SK-N-SH (cell line): ENCODE results near the gene SLC45A1. TPM values are rescaled to one million over a fixed set of nuclear protein-coding genes. Genes with fewer than 3 reads are reported as not detected.

Experiments
- CTCF ChIA-PET: fragments of 300-600, 350-600 bp; formaldehyde crosslinking; extraction: SDS; loops from one replicate; lab custom pipeline; 2021; lab: Yijun Ruan, JAX
- POLR2A ChIA-PET: fragments of 350-600 bp; sonication (Branson Sonifier 250); formaldehyde crosslinking; extraction: SDS; loops from one replicate; lab custom pipeline; 2020; ENCODE audit warnings: antibody characterized with exemption, inconsistent platforms; lab: Yijun Ruan, JAX
- DNase-seq: peaks from one replicate; pipeline ENCODE4 v3.0.0; 2012
- H2AFZ ChIP-seq: fragments of 200-600 bp; sonication (generic); 2 replicates; pipeline ENCODE4 v1.8.1; 2016; ENCODE audit warnings: antibody characterized with exemption, mild to moderate bottlenecking, low read depth
- H3F3A ChIP-seq: fragments of 200-600 bp; sonication (generic); replicated peaks from 2 replicates; pipeline ENCODE3; 2016; ENCODE audit warnings: antibody characterized with exemption, mild to moderate bottlenecking; ENCODE audit not compliant: insufficient read depth
- H3K27ac ChIP-seq, 2 experiments: fragments of 200-500 bp in 1 of 2; fragments of 200-600 bp in 1 of 2; sonication (Bioruptor generic) in 1 of 2; sonication (generic), shearing (Covaris generic) in 1 of 2; 2 replicates each; pipeline versions ENCODE4 v1.5.1 to v1.6.1; 2014 to 2016; ENCODE audit warnings: low read depth in 2 of 2, inconsistent platforms in 1 of 2, low read length in 1 of 2, mild to moderate bottlenecking in 1 of 2, mixed read lengths in 1 of 2
- H3K27me3 ChIP-seq: fragments of 200-600 bp; sonication (generic), shearing (Covaris generic); 2 replicates; pipeline ENCODE4 v1.6.1; 2016; ENCODE audit warnings: mixed run types; ENCODE audit not compliant: insufficient read depth
- H3K36me3 ChIP-seq, 2 experiments: fragments of 200-500 bp in 1 of 2; fragments of 200-600 bp in 1 of 2; sonication (Bioruptor generic) in 1 of 2; sonication (generic) in 1 of 2; replicated peaks in 1 of 2; 2 replicates each; pipeline versions ENCODE3 to v1.5.1; 2014 to 2016; ENCODE audit warnings: low read length in 1 of 2, mild to moderate bottlenecking in 1 of 2; ENCODE audit not compliant: insufficient read depth in 2 of 2, control insufficient read depth in 1 of 2
- H3K4me1 ChIP-seq, 2 experiments: fragments of 200-500 bp in 1 of 2; fragments of 200-600 bp in 1 of 2; sonication (Bioruptor generic) in 1 of 2; sonication (generic), shearing (Covaris generic) in 1 of 2; 2 replicates each; pipeline versions ENCODE4 v1.5.1 to v1.6.1; 2014 to 2016; ENCODE audit warnings: low read depth in 1 of 2, low read length in 1 of 2, mixed run types in 1 of 2; ENCODE audit not compliant: insufficient read depth in 2 of 2, control insufficient read depth in 1 of 2
- H3K4me2 ChIP-seq: fragments of 200-600 bp; sonication (generic), shearing (Covaris generic); 2 replicates; pipeline ENCODE4 v1.6.1; 2017; ENCODE audit warnings: mixed run types
- H3K4me3 ChIP-seq, 2 experiments: fragments of 200-500 bp in 1 of 2; fragments of 200-600 bp in 1 of 2; sonication (Bioruptor generic) in 1 of 2; sonication (generic), shearing (Covaris generic) in 1 of 2; 2 replicates each; pipeline versions ENCODE4 v1.5.1 to v1.8.1; 2014 to 2016; ENCODE audit warnings: low read depth in 2 of 2, inconsistent platforms in 1 of 2, low read length in 1 of 2, mild to moderate bottlenecking in 1 of 2, mixed read lengths in 1 of 2, moderate library complexity in 1 of 2
- H3K79me2 ChIP-seq: fragments of 200-600 bp; sonication (generic); 2 replicates; pipeline ENCODE4 v1.8.1; 2017; ENCODE audit warnings: mild to moderate bottlenecking; ENCODE audit not compliant: insufficient read depth
- H3K9ac ChIP-seq: fragments of 200-600 bp; sonication (generic); 2 replicates; pipeline ENCODE4 v1.6.1; 2017; ENCODE audit warnings: mixed run types
- H3K9me2 ChIP-seq: fragments of 200-600 bp; sonication (generic); 2 replicates; pipeline ENCODE4 v1.6.1; 2017; ENCODE audit warnings: mixed run types
- H3K9me3 ChIP-seq: fragments of 200-600 bp; sonication (generic); 2 replicates; pipeline ENCODE4 v1.6.1; 2017; ENCODE audit warnings: mixed run types, mild to moderate bottlenecking, moderate library complexity
- H4K20me1 ChIP-seq: fragments of 200-600 bp; sonication (generic); 2 replicates; pipeline ENCODE4 v1.6.1; 2017; ENCODE audit warnings: mild to moderate bottlenecking, mixed run types; ENCODE audit not compliant: insufficient read depth
- EP300 ChIP-seq, 2 experiments: IDR thresholded peaks; 2 replicates each; pipeline versions ENCODE4 v1.4.0 to v1.6.1; 2012; ENCODE audit warnings: borderline replicate concordance in 1 of 2, low read depth in 1 of 2, low read length in 1 of 2
- EZH2phosphoT487 ChIP-seq: fragments of 200-600 bp; sonication (generic); IDR thresholded peaks from 2 replicates; pipeline ENCODE4 v1.6.1; 2017; ENCODE audit warnings: low read depth, mixed run types, mild to moderate bottlenecking, antibody characterized with exemption, moderate library complexity, borderline replicate concordance
- FOSL2 ChIP-seq: IDR thresholded peaks from 2 replicates; pipeline ENCODE4 v1.4.0; 2012; ENCODE audit warnings: low read depth, mild to moderate bottlenecking, moderate library complexity, borderline replicate concordance
- FOXJ3 ChIP-seq: sonication (generic); formaldehyde crosslinking; IDR thresholded peaks from 2 replicates; pipeline ENCODE4 v1.5.1; 2020; ENCODE audit warnings: mild to moderate bottlenecking, missing genetic modification reagents
- FOXM1 ChIP-seq: IDR thresholded peaks from 2 replicates; pipeline ENCODE4 v1.4.0; 2012; ENCODE audit warnings: low read depth, mild to moderate bottlenecking
- GATA2 ChIP-seq: sonication (generic); formaldehyde crosslinking; IDR thresholded peaks from 2 replicates; pipeline ENCODE4 v1.5.0; 2020; ENCODE audit warnings: mild to moderate bottlenecking, missing genetic modification reagents
- MAX ChIP-seq: IDR thresholded peaks from 2 replicates; pipeline ENCODE4 v1.4.0; 2012; ENCODE audit warnings: low read depth
- MEF2A ChIP-seq: IDR thresholded peaks from 2 replicates; pipeline ENCODE4 v1.4.0; 2012; ENCODE audit warnings: low read depth, borderline replicate concordance
- MXI1 ChIP-seq: IDR thresholded peaks from 2 replicates; pipeline ENCODE4 v1.6.1; 2012; ENCODE audit warnings: mild to moderate bottlenecking, low read depth, low read length, improper control_type of control experiment
- NRF1 ChIP-seq: IDR thresholded peaks from 2 replicates; pipeline ENCODE4 v1.6.1; 2012; ENCODE audit warnings: low read depth, mild to moderate bottlenecking, low read length
- RXRA ChIP-seq: IDR thresholded peaks from 2 replicates; pipeline ENCODE4 v1.4.0; 2012; ENCODE audit warnings: low read depth, mild to moderate bottlenecking, borderline replicate concordance
- TAF1 ChIP-seq: IDR thresholded peaks from 2 replicates; pipeline ENCODE4 v1.6.1; 2012; ENCODE audit warnings: low read depth, mild to moderate bottlenecking, low read length, moderate library complexity, borderline replicate concordance
- TCF12 ChIP-seq: IDR thresholded peaks from 2 replicates; pipeline ENCODE4 v1.4.0; 2012
- WGBS: methylation state at CpG from one replicate; pipeline ENCODE4 v1.1.6; 2017; ENCODE audit warnings: low lambda C conversion rate; 5-methylcytosine and 5-hydroxymethylcytosine counted together
- polyA plus RNA-seq, 3 experiments: library from polyadenylated mRNA; depleted of rRNA; stranded (reverse); fragments of >200 nt; gene quantifications; 2 replicates each; pipeline ENCODE4 v1.2.3, GENCODE V29; 2012
- TF ChIP-seq, protein P1 (sequence below): IDR thresholded peaks from 2 replicates; pipeline ENCODE4 v1.4.0; 2012; ENCODE audit warnings: low read depth, borderline replicate concordance
- TF ChIP-seq, protein P2 (sequence below): fragments of 150-350 bp; IDR thresholded peaks from 2 replicates; pipeline ENCODE4 v1.6.1; 2016; ENCODE audit warnings: mild to moderate bottlenecking, low read depth, low read length
- TF ChIP-seq, protein P3 (sequence below): IDR thresholded peaks from 2 replicates; pipeline ENCODE4 v1.6.1; 2012; ENCODE audit warnings: mild to moderate bottlenecking, low read depth, low read length, moderate library complexity

Gene SLC45A1
- polyA plus RNA-seq, 1 of the 3 experiments (the other 2 are of a cell fraction) = 2.5 TPM

- WGBS = 86% methylated on average over 15 of the region's 21 CpGs
- no peak overlapping the region for H3K27ac ChIP-seq
- H4K20me1 ChIP-seq = no peaks in the 10 kb centered on the region
- TF ChIP-seq RXRA (no peak), MXI1 (no peak), TAF1 (no peak), FOXJ3 (CRISPR knock-in tag) (no peak), EZH2phosphoT487 (no peak), NRF1 (no peak), GATA2 (no peak), MEF2A (no peak), EP300 (IDR thresholded peaks at IDR 0.05; ENCODE audit: borderline replicate concordance in 1 of 2, low read depth in 1 of 2, low read length in 1 of 2) (no peak), TCF12 (no peak), MAX (no peak), FOXM1 (no peak), FOSL2 (no peak)
- TF ChIP-seq, protein P1, sequence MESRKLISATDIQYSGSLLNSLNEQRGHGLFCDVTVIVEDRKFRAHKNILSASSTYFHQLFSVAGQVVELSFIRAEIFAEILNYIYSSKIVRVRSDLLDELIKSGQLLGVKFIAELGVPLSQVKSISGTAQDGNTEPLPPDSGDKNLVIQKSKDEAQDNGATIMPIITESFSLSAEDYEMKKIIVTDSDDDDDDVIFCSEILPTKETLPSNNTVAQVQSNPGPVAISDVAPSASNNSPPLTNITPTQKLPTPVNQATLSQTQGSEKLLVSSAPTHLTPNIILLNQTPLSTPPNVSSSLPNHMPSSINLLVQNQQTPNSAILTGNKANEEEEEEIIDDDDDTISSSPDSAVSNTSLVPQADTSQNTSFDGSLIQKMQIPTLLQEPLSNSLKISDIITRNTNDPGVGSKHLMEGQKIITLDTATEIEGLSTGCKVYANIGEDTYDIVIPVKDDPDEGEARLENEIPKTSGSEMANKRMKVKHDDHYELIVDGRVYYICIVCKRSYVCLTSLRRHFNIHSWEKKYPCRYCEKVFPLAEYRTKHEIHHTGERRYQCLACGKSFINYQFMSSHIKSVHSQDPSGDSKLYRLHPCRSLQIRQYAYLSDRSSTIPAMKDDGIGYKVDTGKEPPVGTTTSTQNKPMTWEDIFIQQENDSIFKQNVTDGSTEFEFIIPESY = no peak
- TF ChIP-seq, protein P2, sequence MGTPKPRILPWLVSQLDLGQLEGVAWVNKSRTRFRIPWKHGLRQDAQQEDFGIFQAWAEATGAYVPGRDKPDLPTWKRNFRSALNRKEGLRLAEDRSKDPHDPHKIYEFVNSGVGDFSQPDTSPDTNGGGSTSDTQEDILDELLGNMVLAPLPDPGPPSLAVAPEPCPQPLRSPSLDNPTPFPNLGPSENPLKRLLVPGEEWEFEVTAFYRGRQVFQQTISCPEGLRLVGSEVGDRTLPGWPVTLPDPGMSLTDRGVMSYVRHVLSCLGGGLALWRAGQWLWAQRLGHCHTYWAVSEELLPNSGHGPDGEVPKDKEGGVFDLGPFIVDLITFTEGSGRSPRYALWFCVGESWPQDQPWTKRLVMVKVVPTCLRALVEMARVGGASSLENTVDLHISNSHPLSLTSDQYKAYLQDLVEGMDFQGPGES = no peak
- TF ChIP-seq, protein P3, sequence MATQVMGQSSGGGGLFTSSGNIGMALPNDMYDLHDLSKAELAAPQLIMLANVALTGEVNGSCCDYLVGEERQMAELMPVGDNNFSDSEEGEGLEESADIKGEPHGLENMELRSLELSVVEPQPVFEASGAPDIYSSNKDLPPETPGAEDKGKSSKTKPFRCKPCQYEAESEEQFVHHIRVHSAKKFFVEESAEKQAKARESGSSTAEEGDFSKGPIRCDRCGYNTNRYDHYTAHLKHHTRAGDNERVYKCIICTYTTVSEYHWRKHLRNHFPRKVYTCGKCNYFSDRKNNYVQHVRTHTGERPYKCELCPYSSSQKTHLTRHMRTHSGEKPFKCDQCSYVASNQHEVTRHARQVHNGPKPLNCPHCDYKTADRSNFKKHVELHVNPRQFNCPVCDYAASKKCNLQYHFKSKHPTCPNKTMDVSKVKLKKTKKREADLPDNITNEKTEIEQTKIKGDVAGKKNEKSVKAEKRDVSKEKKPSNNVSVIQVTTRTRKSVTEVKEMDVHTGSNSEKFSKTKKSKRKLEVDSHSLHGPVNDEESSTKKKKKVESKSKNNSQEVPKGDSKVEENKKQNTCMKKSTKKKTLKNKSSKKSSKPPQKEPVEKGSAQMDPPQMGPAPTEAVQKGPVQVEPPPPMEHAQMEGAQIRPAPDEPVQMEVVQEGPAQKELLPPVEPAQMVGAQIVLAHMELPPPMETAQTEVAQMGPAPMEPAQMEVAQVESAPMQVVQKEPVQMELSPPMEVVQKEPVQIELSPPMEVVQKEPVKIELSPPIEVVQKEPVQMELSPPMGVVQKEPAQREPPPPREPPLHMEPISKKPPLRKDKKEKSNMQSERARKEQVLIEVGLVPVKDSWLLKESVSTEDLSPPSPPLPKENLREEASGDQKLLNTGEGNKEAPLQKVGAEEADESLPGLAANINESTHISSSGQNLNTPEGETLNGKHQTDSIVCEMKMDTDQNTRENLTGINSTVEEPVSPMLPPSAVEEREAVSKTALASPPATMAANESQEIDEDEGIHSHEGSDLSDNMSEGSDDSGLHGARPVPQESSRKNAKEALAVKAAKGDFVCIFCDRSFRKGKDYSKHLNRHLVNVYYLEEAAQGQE = no peak
- no peaks in the 10 kb centered on the region for H3K9me2 ChIP-seq
- CTCF ChIA-PET = interaction anchor here (0.6 to 4.9 kb wide), 22 partner anchors 10 to 381 kb away, joined by 3 to 69 read pairs (median 4); no protein-coding TSS in a partner anchor
- H3K36me3 ChIP-seq = peaks cover 0 to 11% of the 10 kb centered on the region in 2 experiments
- POLR2A ChIA-PET = no interaction called here
- H3K4me1 ChIP-seq = peaks cover 6% of the 10 kb centered on the region in 2 experiments; a peak in 2 of 4 replicates
- no peak overlapping the region for H3K4me3 ChIP-seq
- DNase-seq = no peak
- H3K4me2 ChIP-seq = no peak overlapping the region
- H3K9ac ChIP-seq = no peak overlapping the region
- no peaks in the 10 kb centered on the region for H3K9me3 ChIP-seq
- H2AFZ ChIP-seq = no peak overlapping the region
- H3K27me3 ChIP-seq = no peaks in the 10 kb centered on the region
- H3F3A ChIP-seq = peaks cover 2% of the 10 kb centered on the region
- no peaks in the 10 kb centered on the region for H3K79me2 ChIP-seq
Measured at GRCh38 chr1:8348047-8348776, 30.3 kb downstream of the SLC45A1 start.
